Heart right ventricle (tissue), 16 donors: ENCODE data around the gene CDH13. TPM values are rescaled to one million over a fixed set of nuclear protein-coding genes. Genes with fewer than 3 reads are reported as not detected.

Source experiments
- ATAC-seq, 8 donors: fragments of 200-7000 bp; cut with Tn5 transposase; one replicate each; pipeline ENCODE4 v1.9.1; 2020; ENCODE audit warnings: mild to moderate bottlenecking in 8 of 8, moderate library complexity in 8 of 8, moderate number of reproducible peaks in 1 of 8
- DNase-seq, 2 donors: peaks; one replicate each; pipeline ENCODE4 v3.0.0-alpha.2; 2020
- H3K27ac ChIP-seq, 10 donors: fragments of 200-600 bp; sonication (generic) in 2 of 10; one replicate each; pipeline versions ENCODE4 v1.5.0 to v1.8.0; 2020 to 2022; ENCODE audit warnings: mild to moderate bottlenecking in 3 of 10
- H3K27me3 ChIP-seq, 7 donors: fragments of 200-600 bp; one replicate each; pipeline ENCODE4 v1.8.0; 2021 to 2022; ENCODE audit warnings: mild to moderate bottlenecking in 2 of 7
- H3K36me3 ChIP-seq, 9 donors: fragments of 200-600 bp; sonication (generic) in 1 of 9; one replicate each; pipeline versions ENCODE4 v1.5.0 to v1.8.0; 2020 to 2022; ENCODE audit warnings: mild to moderate bottlenecking in 2 of 9
- H3K4me1 ChIP-seq, 9 donors: fragments of 200-600 bp; sonication (generic) in 1 of 9; one replicate each; pipeline versions ENCODE4 v1.5.0 to v1.8.0; 2020 to 2022; ENCODE audit warnings: mild to moderate bottlenecking in 4 of 9
- H3K4me3 ChIP-seq, 10 donors: fragments of 200-600 bp; sonication (generic) in 2 of 10; one replicate each; pipeline versions ENCODE4 v1.5.0 to v1.8.0; 2020 to 2022; ENCODE audit warnings: mild to moderate bottlenecking in 7 of 10, moderate library complexity in 2 of 10
- H3K9me3 ChIP-seq, 11 donors: fragments of 200-600 bp in 10 of 11; sonication (generic) in 2 of 11; one replicate each; pipeline versions ENCODE4 v1.5.0 to v1.8.0; 2013 to 2022; ENCODE audit warnings: mild to moderate bottlenecking in 2 of 11, control low read depth in 1 of 11, moderate library complexity in 1 of 11
- CTCF ChIP-seq, 9 donors: fragments of 200-600 bp; sonication (generic) in 2 of 9; IDR thresholded peaks; one replicate each; pipeline versions ENCODE4 v1.5.0 to v1.8.0; 2021 to 2022; ENCODE audit warnings: antibody characterized with exemption in 9 of 9, mild to moderate bottlenecking in 5 of 9, moderate library complexity in 1 of 9
- WGBS, 2 donors: extraction: QIAGEN DNeasy Blood & Tissue Kit; methylation state at CpG; one replicate each; pipeline ENCODE4 v1.1.7; 2013; ENCODE audit warnings: inconsistent platforms in 1 of 2; 5-methylcytosine and 5-hydroxymethylcytosine counted together
- intact Hi-C, 10 donors: fragments of 100-400 bp; cut with DNase I; formaldehyde crosslinking; loops; one replicate each; pipeline versions ENCODE4 v1.11.1 to v1.14.2; 2022
- polyA plus RNA-seq, 2 donors: library from polyadenylated mRNA; stranded (reverse); fragments of 200-250 nt; gene quantifications; one replicate each; pipeline ENCODE4 v1.2.3, GENCODE V29; 2013
- total RNA-seq, 10 donors: library from RNA; stranded (reverse); fragmentation: NEBNext Ultra II Directional in 3 of 10; extraction: Animal tissue kit (Norgen Biotek cat#: 25700) in 3 of 10; gene quantifications; one replicate each; pipeline versions ENCODE4 v1.2.1 to v1.2.4, GENCODE V29; 2021 to 2023
- donor health status: Arrhythmogenic right ventricular cardiomyopathy.
- donor health status: ischemic (EF 13 %, LVEDD 7.1; RV severe dilation, severe dysfunction).
- donor health status: healthy with polysubstance abuse.
- donor health status: DM: no; HTN: yes; CAD: no.
- donor health status: DM: no; HTN: no; CAD: no.
- donor health status: ischemic (EF 25% LVEDD 6.9; RV normal size, moderate dysfunction).
- donor health status: ischemic (EF 25% LVEDD 5.7; RV mildly dilated, moderate dysfunction).
- donor health status: healthy.
- donor health status: DM: yes; HTN: yes; CAD: no.
- donor health status: Ischemic cardiomyopathy.
- donor health status: ischemic (EF 35%, LVEDD 5.7; RV mildly dilated, moderate dysfunction).
- donor health status: nonischemic (EF 11% LVEDD 7.7; RV severe dilation, severe dysfunction).
- donor health status: DM: yes; HTN: yes; CAD: no.
- donor health status: PGD.
- donor health status: ischemic (EF 29% LVEDD 5.4; RV normal size, mild dysfunction).
- donor health status: nonischemic (EF 23%, LVEDD 6.1; RV moderate dilation, normal function).

Gene CDH13
- total and polyA plus RNA-seq, 12 donors: 15.5 to 221 (median 168) TPM

- ATAC-seq: peak in 2 of 8 donors; percentile 27 to 54
- H3K4me3 ChIP-seq: no peak overlapping the region
- whole genome bisulfite sequencing, 2 donors: 92 to 94% methylated on average over 4 of the region's 4 CpGs
- H3K4me1 ChIP-seq: peaks cover 3 to 55% (median 19%) of the 10 kb centered on the region in 9 donors
- intact Hi-C loops: no loop called here
- no peaks in the 10 kb centered on the region for H3K9me3 ChIP-seq
- H3K36me3 ChIP-seq: no peaks in the 10 kb centered on the region
- TF ChIP-seq CTCF (IDR thresholded peaks at IDR 0.05): no peak
- DNase-seq: no peak
- H3K27ac ChIP-seq: peak overlapping the region in 4 of 10 donors; percentile 5 to 52 (median 18)
- no peaks in the 10 kb centered on the region for H3K27me3 ChIP-seq
Observed at GRCh38 chr16:82767808-82768207, 141.0 kb downstream of the CDH13 start.

GRCh38 chr16:82769845-82770244, 143.1 kb downstream of the CDH13 start:
- H3K27ac ChIP-seq: no peak overlapping the region
- no peaks in the 10 kb centered on the region for H3K36me3 ChIP-seq
- ATAC-seq (peak in 5 of 8 donors; percentile 41 to 71 (median 61)), DNase-seq (peak in 1 of 2 donors; percentile 33)
- whole genome bisulfite sequencing, 2 donors: 53 to 64% methylated on average over 5 of the region's 5 CpGs
- no peaks in the 10 kb centered on the region for H3K9me3 ChIP-seq
- no peaks in the 10 kb centered on the region for H3K27me3 ChIP-seq
- no peak overlapping the region for H3K4me3 ChIP-seq
- H3K4me1 ChIP-seq: peaks cover 3 to 61% (median 24%) of the 10 kb centered on the region in 9 donors
- intact Hi-C loops: no loop called here
- no peak for TF ChIP-seq CTCF (IDR thresholded peaks at IDR 0.05)

GRCh38 chr16:82772215-82772614, 145.4 kb downstream of the CDH13 start:
- intact Hi-C loops: no loop called here
- 76 to 80% methylated on average over 3 of the region's 3 CpGs for WGBS, 2 donors
- H3K36me3 ChIP-seq: no peaks in the 10 kb centered on the region
- H3K4me3 ChIP-seq: no peak overlapping the region
- TF ChIP-seq CTCF (IDR thresholded peaks at IDR 0.05): no peak
- H3K9me3 ChIP-seq: no peaks in the 10 kb centered on the region
- ATAC-seq: peak in 1 of 8 donors; percentile 50
- H3K27me3 ChIP-seq: no peaks in the 10 kb centered on the region
- no peak for DNase-seq
- H3K27ac ChIP-seq: no peak overlapping the region
- peaks cover 3 to 54% (median 24%) of the 10 kb centered on the region in 9 donors for H3K4me1 ChIP-seq

GRCh38 chr16:82773018-82773417, 146.2 kb downstream of the CDH13 start:
- WGBS, 2 donors: 22 to 38% methylated on average over 1 of the region's 1 CpG
- peaks cover 0 to 3% (median 0%) of the 10 kb centered on the region in 9 donors for H3K36me3 ChIP-seq
- no peaks in the 10 kb centered on the region for H3K9me3 ChIP-seq
- peaks cover 3 to 46% (median 24%) of the 10 kb centered on the region in 9 donors for H3K4me1 ChIP-seq
- H3K27me3 ChIP-seq: no peaks in the 10 kb centered on the region
- peak in 1 of 8 donors; percentile 7 for ATAC-seq
- intact Hi-C loops: no loop called here
- no peak for DNase-seq
- H3K27ac ChIP-seq: no peak overlapping the region
- H3K4me3 ChIP-seq: no peak overlapping the region
- no peak for TF ChIP-seq CTCF (IDR thresholded peaks at IDR 0.05)
